ENCODE measurements around the gene PRMT5.
"Not testable (repeated sequence)": the region's sequence is repeated elsewhere in the genome, so short reads cannot be mapped to it uniquely, and the experiment has no call there.

PRMT5 gene

GRCh38 chr14:22929104-22929960 lies at the start of gene PRMT5:
PRMT5 (minus strand) TSS chr14:22929376; CDS start chr14:22929361, 15 bp downstream.
- DNase-seq, result peak; percentile 91 to 100 (median 95)

GRCh38 chr14:22978487-22978837 lies 49.3 kb upstream of the PRMT5 start:
- no peak for DNase-seq

GRCh38 chr14:22977684-22978486 lies 48.7 kb upstream of the PRMT5 start:
- DNase-seq, result no peak

GRCh38 chr14:22977434-22977683 lies 48.2 kb upstream of the PRMT5 start:
- no peak for DNase-seq

- DNase-seq, result no peak
Measured at GRCh38 chr14:22976620-22977433, 47.7 kb upstream of the PRMT5 start.

GRCh38 chr14:22974530-22975313 lies 45.5 kb upstream of the PRMT5 start:
- no peak for DNase-seq

GRCh38 chr14:22973217-22974032 lies 44.2 kb upstream of the PRMT5 start:
- DNase-seq, result peak in 1 of 4 experiments; percentile 12

GRCh38 chr14:22972313-22972930 lies 43.2 kb upstream of the PRMT5 start:
- DNase-seq, result no peak

- no peak for DNase-seq
Measured at GRCh38 chr14:22971152-22971551, 42.0 kb upstream of the PRMT5 start.

GRCh38 chr14:22966783-22967269 lies 37.6 kb upstream of the PRMT5 start:
- DNase-seq, result no peak

- DNase-seq, result not testable (repeated sequence)
Measured at GRCh38 chr14:22965916-22966782, 37.0 kb upstream of the PRMT5 start.

- no peak for DNase-seq
Measured at GRCh38 chr14:22962061-22962676, 33.0 kb upstream of the PRMT5 start.

GRCh38 chr14:22955702-22956569 lies 26.8 kb upstream of the PRMT5 start:
- DNase-seq, result no peak

- no peak for DNase-seq
Measured at GRCh38 chr14:22952418-22952817, 23.2 kb upstream of the PRMT5 start.

GRCh38 chr14:22951795-22952194 lies 22.6 kb upstream of the PRMT5 start:
- DNase-seq, result not testable (repeated sequence)

GRCh38 chr14:22945642-22946041 lies 16.5 kb upstream of the PRMT5 start:
- DNase-seq, result no peak

- DNase-seq, result no peak
Measured at GRCh38 chr14:22939684-22940083, 10.5 kb upstream of the PRMT5 start.

GRCh38 chr14:22935156-22935555 lies 6.0 kb upstream of the PRMT5 start:
- no peak for DNase-seq

- DNase-seq, result no peak
Measured at GRCh38 chr14:22932146-22932545, 3.0 kb upstream of the PRMT5 start.

Measured in activated CD4-positive, CD25-positive, alpha-beta regulatory T cell (primary cell).